HG03095 (cell line): ENCODE results near the gene TMEM121B.
"Not testable (repeated sequence)": the region's sequence is repeated elsewhere in the genome, so short reads cannot be mapped to it uniquely, and the experiment has no call there.

Experiments
- ATAC-seq: cut with Tn5 transposase; IDR thresholded peaks from one replicate; pipeline ENCODE4 v1.9.1; 2021; ENCODE audit warnings: moderate library complexity; ENCODE audit not compliant: unreplicated experiment

TMEM121B gene

DNA sequence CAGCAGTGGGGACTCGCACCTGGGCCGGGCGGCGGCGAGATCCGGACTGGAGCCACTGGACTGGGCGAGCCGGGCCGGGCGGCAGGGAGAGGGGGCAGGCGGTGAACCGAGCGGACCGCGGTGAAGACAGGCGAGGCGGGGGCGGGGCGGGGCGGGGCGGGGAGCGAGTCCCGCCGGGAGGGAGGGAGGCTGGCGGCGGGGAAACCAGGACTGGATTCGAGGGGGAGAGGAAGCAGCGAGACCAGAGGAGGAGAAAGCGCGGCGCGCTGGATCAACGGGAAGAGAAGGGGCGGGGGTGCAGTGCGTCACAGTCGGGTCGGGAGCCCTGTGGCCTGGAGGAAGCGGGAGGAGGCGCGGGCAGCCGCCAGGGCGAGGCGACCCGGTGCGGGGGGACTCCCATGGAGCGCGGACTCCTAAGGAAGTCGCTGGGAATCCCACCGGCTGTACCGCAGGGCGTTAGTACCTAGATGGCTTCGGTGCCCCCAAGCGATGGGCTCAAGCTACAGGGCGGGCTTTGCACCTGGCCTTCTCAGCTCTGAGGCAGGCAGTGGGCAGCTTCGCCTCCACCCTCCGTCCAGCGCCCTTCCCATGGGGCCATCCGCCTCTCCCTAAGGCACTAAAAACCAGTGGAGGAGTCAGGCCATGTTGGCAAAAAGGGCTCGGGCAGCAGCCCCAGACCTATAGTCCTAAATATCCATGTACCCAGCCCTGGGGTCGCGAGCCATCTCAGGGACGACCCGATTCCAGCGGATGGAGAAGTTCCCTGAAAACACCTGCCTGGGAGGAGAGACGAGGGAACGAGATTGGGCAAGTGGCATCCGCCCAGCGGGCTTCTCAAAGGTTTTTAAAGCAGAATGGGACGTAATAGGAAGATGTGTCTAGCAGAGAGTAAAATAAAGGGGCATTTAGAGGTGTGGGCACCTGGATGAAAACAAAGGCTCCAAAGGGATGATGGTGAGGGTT, at the start of gene TMEM121B:
Gene TMEM121B (minus strand): TSS at position 128 of the 963 bp plus-strand sequence. CDS start 233 bp downstream, outside the sequence.
- no peak for ATAC-seq

GRCh38 chr22:17167486-17167885, 46.3 kb upstream of the TMEM121B start:
- ATAC-seq = no peak

GRCh38 chr22:17164392-17165024, 43.3 kb upstream of the TMEM121B start:
- no peak for ATAC-seq

GRCh38 chr22:17162731-17163130, 41.6 kb upstream of the TMEM121B start:
- ATAC-seq = no peak

DNA sequence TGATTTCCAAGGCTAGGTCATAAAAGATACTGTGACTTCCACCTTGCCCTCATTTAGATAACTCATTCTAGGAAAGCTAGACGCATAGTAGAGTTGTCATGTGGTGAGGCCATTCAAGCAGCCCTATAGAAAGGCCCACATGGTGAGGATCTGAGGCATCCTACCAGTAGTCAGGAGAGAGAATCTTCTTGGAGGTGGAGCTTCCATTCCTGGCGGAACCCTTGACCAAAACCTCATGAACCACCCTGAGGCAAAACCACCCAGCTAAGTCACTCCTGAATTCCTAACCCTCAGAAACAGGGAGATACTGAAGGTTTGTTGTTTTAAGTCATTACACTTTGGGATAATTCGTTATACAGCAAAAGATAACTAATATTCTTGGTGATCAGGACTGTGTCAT, 40.8 kb upstream of the TMEM121B start:
- no peak for ATAC-seq

DNA sequence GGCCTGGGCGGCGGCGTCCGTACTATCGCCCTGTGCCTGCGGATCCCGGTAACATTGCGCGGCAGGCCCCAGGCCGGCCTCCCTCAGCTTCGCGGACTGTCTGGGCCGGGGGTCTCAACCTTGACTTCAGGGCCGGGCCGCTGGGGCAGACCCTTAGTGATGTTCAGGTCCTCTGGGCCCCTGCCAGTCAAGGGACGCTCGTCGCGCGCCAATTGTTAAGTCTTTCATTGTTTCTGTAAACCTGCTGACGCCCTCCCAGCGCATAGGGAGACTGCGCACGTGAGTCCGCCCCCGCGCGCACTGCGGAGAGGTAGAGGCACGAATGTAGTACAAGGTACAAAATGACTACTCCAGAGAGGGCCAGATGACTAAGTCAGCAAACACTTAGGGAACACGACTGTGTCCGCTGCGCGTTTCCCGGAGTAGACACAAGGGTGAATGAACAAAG, 38.4 kb upstream of the TMEM121B start:
- peak; percentile 26 for ATAC-seq

DNA sequence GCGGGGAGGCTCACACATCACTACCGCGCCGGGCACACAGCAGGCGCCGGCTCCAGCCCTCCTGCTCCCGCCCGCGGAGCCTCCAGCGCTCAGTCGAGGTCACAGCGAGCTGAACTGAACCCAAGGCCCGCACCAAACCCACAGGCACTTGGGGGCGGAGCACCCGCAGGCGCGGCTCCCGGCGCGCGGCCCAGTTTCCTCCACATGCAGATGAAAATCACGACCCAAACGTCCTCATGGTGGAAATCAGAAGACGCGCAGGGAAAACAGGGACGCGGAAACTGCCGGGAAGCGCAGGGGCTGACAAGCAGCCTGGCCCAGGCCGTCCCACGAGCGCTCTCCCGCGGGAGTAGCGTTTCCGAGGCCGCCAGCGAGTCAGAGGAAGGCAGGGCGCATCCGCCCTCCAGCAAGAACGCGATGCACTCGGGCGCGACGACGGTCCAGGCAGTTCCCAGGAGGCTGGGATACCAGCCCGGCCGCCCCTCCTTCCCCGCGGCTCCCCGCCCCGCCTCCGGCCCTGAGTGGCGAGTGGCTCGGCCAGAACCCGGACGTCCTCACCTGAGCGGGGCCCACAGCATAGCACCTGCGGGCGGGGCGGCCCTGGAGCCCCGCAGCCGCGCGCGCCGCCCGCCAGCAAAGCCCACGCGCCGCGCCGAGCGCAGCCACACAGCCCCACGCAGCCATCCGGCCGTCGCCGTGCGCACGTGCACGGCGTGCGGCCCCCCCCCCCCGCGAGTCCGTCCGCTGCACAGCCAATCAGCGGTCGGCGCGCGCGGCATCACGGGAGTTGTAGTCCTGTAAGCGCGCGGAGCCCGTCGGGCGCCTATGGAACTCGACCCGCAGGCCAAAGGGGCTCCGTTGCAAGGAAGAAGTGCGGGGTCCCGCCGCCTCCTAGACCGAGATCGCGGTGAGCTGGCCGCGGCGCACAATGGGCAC, 37.7 kb upstream of the TMEM121B start, which contains the start of gene HDHD5:
Gene HDHD5 (minus strand): TSS at position 710 of the 936 bp plus-strand sequence. CDS start 26 bp downstream, at position 684.
- peak; percentile 74 for ATAC-seq

DNA sequence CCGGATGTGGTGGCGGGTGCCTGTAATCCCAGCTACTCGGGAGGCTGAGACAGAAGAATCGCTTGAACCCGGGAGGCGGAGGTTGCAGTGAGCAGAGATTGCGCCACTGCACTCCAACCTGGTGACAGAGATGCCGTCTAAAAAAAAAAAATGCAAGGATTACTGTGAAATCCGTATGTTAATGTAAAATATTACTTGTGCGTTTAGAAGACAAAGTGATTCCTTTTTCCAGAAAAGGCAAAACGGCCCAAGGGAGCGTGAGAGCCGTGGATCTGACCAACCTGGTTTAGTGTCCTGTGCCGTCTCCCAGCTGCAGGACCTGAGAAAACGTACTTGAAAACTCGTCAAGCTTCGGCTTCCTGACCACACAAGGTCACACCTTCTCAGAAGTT, 37.0 kb upstream of the TMEM121B start:
- no peak for ATAC-seq

GRCh38 chr22:17157714-17158113, 36.6 kb upstream of the TMEM121B start:
- no peak for ATAC-seq

DNA sequence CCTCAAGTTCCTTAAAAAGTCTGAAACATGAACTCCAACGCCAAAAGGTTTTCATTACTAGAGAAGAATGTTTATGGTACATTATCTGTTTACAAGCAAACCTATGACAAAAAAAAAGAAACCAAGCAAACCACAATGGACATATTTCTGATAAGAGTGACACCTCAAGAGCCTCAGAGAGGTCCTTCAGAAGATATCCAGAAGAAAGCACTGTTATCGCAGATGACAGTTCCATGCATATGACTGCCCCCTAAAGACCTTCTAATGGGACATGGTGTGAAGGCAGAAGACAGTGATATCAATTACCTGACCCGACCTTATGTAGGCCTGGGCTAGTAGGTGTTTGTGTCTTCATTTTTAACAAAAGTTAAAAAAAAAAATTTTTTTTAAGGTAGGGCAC, 34.8 kb upstream of the TMEM121B start:
- ATAC-seq = no peak

DNA sequence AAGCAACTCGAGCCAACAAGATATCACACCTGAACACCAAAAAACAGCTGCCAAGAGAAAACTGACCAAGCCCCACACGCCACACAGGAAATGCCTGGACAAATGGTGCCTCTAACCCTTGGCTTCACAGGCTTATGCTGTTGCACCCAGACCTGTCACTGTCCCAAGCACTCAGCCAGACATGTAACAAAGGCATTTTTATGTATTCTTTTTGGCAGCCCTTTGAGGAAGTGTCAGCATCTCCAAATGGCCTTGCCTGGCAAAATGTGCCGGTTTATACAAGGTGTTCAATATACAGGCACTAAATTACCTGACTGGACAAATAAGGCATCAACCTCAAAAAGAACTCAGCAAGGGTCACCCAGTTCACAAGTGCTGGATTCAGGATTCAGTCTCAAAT, 31.8 kb upstream of the TMEM121B start:
- ATAC-seq = no peak

DNA sequence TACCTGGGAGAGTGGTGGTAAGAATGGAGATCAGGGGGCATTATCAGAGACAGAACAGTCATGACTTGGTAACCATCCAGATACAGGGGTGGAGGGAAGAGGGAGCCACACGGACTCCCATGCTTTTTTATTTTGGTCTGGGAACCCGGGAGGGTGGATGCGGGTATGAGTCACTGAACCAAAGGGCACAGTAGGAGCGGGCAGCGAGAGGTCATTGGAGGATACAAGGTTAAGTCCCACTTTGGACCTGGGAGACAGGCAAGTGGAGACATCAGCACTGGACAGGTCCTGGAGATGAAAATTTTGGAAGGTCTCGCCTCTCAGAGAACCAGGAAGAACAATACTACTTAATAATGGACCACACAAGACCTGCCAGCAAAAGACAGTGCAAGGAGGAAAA, 31.2 kb upstream of the TMEM121B start:
- ATAC-seq = no peak

DNA sequence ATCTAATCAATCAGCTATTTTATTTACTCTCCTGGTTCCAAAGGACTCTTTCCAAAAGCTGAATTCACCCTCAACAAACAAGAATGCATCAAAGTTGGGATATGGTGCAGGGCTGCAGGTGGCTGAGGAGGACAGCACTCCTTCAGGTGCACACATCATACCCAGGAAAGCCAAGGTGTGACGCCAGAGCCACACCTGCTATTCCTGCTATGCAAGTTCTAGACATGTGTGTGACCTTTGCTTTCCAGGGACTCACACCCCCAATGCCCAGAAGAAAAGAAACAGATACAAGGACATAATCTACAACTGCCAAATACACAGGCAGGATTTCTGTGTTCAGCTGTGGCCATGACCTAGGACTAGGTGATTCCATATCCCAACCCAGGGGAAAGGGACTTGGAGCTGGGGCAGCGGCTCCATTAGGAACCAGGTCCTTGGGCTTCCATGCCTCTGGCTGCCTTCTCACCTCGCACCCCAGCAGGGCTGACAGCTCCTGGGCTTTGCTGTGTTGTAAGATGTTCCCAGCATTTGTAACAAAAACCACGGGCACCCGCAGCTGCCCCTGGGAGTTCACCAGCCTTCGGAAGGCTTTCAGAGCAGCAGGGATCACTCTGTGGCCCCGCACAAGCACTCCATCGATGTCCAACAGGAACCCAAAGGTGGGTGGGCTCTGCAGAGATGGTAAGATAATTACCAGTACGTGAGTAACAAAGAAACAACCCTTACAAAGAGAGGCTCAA, 28.1 kb upstream of the TMEM121B start:
- ATAC-seq = no peak

DNA sequence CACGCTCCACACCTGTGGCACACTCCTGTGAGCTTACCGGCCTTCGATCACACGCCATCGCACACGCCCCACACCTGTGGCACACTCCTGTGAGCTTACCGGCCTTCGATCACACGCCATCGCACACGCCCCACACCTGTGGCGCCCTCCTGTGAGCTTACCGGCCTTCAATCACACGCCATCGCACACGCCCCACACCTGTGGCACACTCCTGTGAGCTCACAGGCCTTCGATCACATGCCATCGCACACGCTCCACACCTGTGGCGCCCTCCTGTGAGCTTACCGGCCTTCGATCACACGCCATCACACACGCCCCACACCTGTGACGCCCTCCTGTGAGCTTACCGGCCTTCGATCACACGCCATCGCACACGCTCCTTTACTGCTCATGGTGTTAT, 26.3 kb upstream of the TMEM121B start:
- not testable (repeated sequence) for ATAC-seq

GRCh38 chr22:17145021-17145680, 24.0 kb upstream of the TMEM121B start:
- no peak for ATAC-seq

GRCh38 chr22:17143826-17144225, 22.7 kb upstream of the TMEM121B start:
- ATAC-seq = no peak

DNA sequence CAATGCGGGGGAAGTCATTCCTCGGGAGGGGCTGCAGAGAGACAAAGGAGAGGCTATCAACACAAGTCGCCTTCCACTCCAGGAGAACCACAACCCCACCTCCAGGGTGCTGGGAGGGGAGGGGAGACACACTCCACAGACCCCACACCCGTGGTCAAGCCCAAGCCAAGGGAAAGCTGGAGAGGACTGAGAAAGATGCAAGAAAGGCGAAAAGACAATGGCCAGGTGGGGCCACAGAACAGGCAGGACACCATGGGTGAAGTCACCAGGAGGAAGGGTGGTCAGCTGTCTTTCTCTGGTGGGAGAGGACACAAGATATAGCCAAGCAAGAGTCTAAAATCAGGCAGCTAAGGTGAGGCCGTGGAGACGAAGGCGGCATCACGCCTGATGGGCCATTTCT, 21.9 kb upstream of the TMEM121B start:
- no peak for ATAC-seq

DNA sequence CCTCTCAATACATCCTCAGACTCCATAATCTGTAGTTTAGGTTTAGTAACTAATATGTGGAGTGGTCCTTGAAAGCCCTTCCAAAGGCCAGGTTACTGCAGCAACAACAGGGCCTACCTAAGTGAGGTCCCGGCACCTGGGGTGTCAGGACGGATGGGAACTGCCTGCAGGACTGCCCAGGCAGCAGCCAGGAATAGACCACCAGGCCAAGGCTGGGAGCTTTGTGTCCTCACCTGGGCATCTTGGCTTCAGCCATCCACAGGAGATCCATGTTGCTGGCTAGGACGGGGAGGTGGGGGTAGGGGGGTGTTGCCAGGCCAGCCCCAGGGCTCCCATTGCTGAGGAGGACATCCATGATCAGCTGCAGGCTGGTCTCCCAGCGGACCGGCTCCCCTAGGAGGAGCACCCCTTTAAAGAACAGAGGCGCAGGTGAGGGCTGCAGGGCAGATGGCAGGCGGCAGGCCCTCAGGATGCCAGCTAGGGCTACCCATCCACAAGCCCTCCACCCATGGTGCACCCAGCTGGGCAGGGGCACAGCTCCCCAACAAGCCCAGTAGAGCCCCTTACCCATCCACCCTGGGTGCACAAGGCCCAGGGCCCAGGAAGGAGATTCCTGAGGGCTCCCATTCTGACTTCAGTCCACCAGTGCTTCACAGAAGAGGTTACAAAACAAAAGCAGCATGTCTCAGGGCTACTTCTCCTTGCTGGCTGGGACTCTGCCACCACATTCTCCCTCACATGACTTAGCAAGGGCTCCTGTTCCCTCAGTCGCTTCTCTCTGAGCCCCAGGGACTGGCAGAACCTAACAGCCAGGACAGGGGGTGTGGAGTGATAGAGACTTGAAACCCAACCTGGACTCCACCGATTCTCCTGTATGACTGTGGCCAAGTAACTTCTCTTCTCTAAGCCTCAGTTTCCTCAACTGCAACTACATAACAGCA, 19.9 kb upstream of the TMEM121B start:
- ATAC-seq = no peak

DNA sequence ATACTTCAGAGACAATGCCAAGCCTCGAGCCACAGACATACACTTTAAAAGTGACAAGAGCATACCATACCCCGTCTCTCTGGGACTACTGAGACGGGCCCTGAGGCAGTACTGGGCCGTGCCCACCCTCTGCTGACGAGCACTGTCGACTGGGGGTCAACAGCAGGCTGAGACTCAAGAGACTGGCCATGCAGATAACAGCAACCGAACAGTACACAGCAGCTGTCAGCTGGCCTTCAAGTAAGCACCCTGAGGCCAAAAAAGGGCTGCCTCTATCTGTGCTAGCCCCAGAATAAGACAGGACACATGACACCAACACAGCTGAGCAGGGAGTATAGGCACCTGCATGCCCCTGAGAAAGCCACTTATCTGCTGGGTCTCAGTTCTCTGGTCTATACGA, 18.9 kb upstream of the TMEM121B start:
- no peak for ATAC-seq
